K562 (cell line): ENCODE results near the gene CCDC27. TPM values are rescaled to one million over a fixed set of nuclear protein-coding genes. Genes with fewer than 3 reads are reported as not detected.
A peak's percentile ranks its signal among the peaks of the same experiment; 100 is the strongest.

Source experiments
- CBX8 ChIP-seq: fragments of 200-600 bp; sonication (generic); IDR thresholded peaks from 2 replicates; pipeline ENCODE4 v1.6.1; 2012; ENCODE audit warnings: borderline replicate concordance, mixed run types, low read depth, mild to moderate bottlenecking, moderate library complexity, mixed read lengths, low read length, control low read depth, inconsistent platforms; ENCODE audit not compliant: poor library complexity, severe bottlenecking; ENCODE audit errors: extremely low read depth
- DMBX1 ChIP-seq: fragments of 250-450 bp; sonication (Bioruptor Pico); IDR thresholded peaks from 2 replicates; pipeline ENCODE4 v1.8.0; 2022; ENCODE audit warnings: inconsistent platforms, mild to moderate bottlenecking, moderate library complexity, borderline replicate concordance
- FOXM1 ChIP-seq, 2 experiments: fragments of 450-650 bp in 1 of 2; sonication (generic) in 1 of 2; formaldehyde crosslinking in 1 of 2; IDR thresholded peaks; 2 replicates each; pipeline versions ENCODE4 v1.6.1 to v1.9.0; 2017 to 2022; ENCODE audit warnings: low read depth in 2 of 2, mild to moderate bottlenecking in 2 of 2, missing genetic modification reagents in 1 of 2, moderate library complexity in 1 of 2
- MAFG ChIP-seq: fragments of 450-650 bp; conservative IDR thresholded peaks from 2 replicates; pipeline ENCODE4 v1.6.1; 2016; ENCODE audit warnings: missing genetic modification characterization, missing compliant biosample characterization
- PHB ChIP-seq: fragments of 250-450 bp; sonication (Bioruptor Pico); IDR thresholded peaks from 2 replicates; pipeline ENCODE4 v1.5.0; 2021
- POLR2G ChIP-seq: fragments of 200-400 bp; formaldehyde crosslinking; IDR thresholded peaks from 2 replicates; pipeline ENCODE4 v1.6.1; 2017; ENCODE audit warnings: low read depth, mild to moderate bottlenecking, antibody characterized with exemption, low read length, moderate library complexity
- RBM25 ChIP-seq: fragments of 200-400 bp; formaldehyde crosslinking; IDR thresholded peaks from 2 replicates; pipeline ENCODE4 v1.6.1; 2018; ENCODE audit warnings: low read length, low read depth, moderate library complexity; ENCODE audit not compliant: severe bottlenecking
- SIN3B ChIP-seq: fragments of 450-650 bp; IDR thresholded peaks from 2 replicates; pipeline ENCODE4 v1.6.1; 2017; ENCODE audit warnings: low read depth, mild to moderate bottlenecking, moderate library complexity
- SNIP1 ChIP-seq: fragments of 450-650 bp; IDR thresholded peaks from 2 replicates; pipeline ENCODE4 v1.7.1; 2017; ENCODE audit warnings: low read depth, mild to moderate bottlenecking
- YBX1 ChIP-seq: fragments of 450-650 bp; IDR thresholded peaks from 2 replicates; pipeline ENCODE4 v1.7.1; 2016; ENCODE audit warnings: mild to moderate bottlenecking
- ZFP30 ChIP-seq: fragments of 250-450 bp; sonication (Bioruptor Pico); IDR thresholded peaks from 2 replicates; pipeline ENCODE4 v1.8.0; 2022; ENCODE audit warnings: moderate library complexity, mild to moderate bottlenecking, inconsistent platforms, borderline replicate concordance
- ZNF134 ChIP-seq: fragments of 250-450 bp; sonication (Bioruptor Pico); conservative IDR thresholded peaks from 2 replicates; pipeline ENCODE4 v1.4.0; 2020
- ZNF165 ChIP-seq: fragments of 250-450 bp; sonication (Bioruptor Pico); IDR thresholded peaks from 2 replicates; pipeline ENCODE4 v1.4.0; 2020; ENCODE audit warnings: borderline replicate concordance
- ZNF217 ChIP-seq: sonication (generic); formaldehyde crosslinking; IDR thresholded peaks from 2 replicates; pipeline ENCODE4 v1.8.0; 2022; ENCODE audit warnings: mild to moderate bottlenecking, missing genetic modification reagents
- polyA plus RNA-seq, 8 experiments: library from polyadenylated mRNA; depleted of rRNA in 4 of 8; stranded (reverse) in 5 of 8; unstranded in 3 of 8; fragments of >200 nt; fragmentation: Nextera tagmentation in 2 of 8; fragmentation: Illumina TruSeq in 1 of 8; extraction: Ambion mirVana in 2 of 8; extraction: Trizol in 1 of 8; gene quantifications; 2 replicates each; pipeline versions ENCODE4 v1.2.1 to v1.2.3, GENCODE V29; 2011 to 2014; ENCODE audit warnings: inconsistent platforms in 1 of 8, missing spikeins in 1 of 8
- total RNA-seq, 7 experiments: library from RNA; depleted of rRNA in 6 of 7; stranded (reverse); fragments of >200 nt in 6 of 7; fragmentation: Illumina TruSeq in 2 of 7; extraction: Trizol in 2 of 7; gene quantifications; 2 replicates each; pipeline versions ENCODE4 v1.2.1 to v1.2.3, GENCODE V29; 2011 to 2021; ENCODE audit warnings: low replicate concordance in 1 of 7
- TF ChIP-seq, protein P1 (sequence below): IDR thresholded peaks from 3 replicates; pipeline ENCODE4 v1.6.1; 2011; ENCODE audit warnings: borderline replicate concordance, mild to moderate bottlenecking, moderate library complexity; ENCODE audit not compliant: insufficient read length; ENCODE audit errors: extremely low read depth
- TF ChIP-seq, protein P2 (sequence below): fragments of 200-800 bp; sonication (Bioruptor generic); IDR thresholded peaks from 2 replicates; pipeline ENCODE4 v1.6.1; 2016; ENCODE audit warnings: missing genetic modification characterization, missing compliant biosample characterization
- TF ChIP-seq, protein P3 (sequence below): fragments of 450-650 bp; formaldehyde crosslinking; IDR thresholded peaks from 2 replicates; pipeline ENCODE4 v1.4.0; 2020; ENCODE audit warnings: mild to moderate bottlenecking, moderate library complexity

CCDC27 gene
- total and polyA plus RNA-seq, 9 of the 15 experiments (the other 6 are each of a cell fraction or from before 2014, with no cell fraction given), result 0.01 to 0.04 TPM; not detected in 7

DNA sequence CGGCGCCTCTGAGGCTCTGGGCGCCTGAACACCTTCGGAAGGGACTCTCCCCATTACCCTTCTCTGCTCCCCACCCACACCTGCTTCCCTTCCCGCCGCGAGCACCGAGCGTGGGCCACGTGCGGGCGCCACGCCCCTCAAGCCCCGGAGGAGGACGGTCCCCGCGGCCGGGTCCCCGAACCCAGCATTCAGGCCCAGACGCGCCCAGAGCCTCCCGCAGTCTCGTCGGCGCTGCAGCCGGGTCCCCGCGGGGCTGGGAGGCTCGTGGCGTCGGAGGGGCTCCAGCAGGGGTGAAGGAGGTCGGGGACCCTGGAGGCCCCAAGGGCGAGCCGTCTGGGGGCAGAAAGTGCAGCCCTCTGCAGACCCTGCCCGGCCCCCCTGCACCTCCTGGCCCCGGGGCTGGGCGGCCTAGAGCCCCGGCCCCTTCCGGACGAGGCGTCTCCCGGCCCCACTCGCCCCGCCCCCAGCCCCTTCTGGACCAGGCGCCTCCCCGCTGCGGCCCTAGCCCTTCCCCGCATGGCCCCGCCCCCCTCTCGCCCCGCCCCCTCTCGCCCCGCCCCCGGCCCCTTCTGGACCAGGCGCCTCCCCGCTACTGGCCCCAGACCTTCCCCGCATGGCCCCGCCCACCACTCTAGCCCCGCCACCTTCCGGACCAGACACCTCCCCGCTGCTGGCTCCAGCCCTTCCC is 19.9 kb downstream of the CCDC27 start (continued):
- TF ChIP-seq, protein P1, sequence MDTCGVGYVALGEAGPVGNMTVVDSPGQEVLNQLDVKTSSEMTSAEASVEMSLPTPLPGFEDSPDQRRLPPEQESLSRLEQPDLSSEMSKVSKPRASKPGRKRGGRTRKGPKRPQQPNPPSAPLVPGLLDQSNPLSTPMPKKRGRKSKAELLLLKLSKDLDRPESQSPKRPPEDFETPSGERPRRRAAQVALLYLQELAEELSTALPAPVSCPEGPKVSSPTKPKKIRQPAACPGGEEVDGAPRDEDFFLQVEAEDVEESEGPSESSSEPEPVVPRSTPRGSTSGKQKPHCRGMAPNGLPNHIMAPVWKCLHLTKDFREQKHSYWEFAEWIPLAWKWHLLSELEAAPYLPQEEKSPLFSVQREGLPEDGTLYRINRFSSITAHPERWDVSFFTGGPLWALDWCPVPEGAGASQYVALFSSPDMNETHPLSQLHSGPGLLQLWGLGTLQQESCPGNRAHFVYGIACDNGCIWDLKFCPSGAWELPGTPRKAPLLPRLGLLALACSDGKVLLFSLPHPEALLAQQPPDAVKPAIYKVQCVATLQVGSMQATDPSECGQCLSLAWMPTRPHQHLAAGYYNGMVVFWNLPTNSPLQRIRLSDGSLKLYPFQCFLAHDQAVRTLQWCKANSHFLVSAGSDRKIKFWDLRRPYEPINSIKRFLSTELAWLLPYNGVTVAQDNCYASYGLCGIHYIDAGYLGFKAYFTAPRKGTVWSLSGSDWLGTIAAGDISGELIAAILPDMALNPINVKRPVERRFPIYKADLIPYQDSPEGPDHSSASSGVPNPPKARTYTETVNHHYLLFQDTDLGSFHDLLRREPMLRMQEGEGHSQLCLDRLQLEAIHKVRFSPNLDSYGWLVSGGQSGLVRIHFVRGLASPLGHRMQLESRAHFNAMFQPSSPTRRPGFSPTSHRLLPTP, result no peak
- TF ChIP-seq FOXM1 (IDR thresholded peaks at IDR 0.05; ENCODE audit: low read depth) (no peak), FOXM1 (CRISPR knock-in tag; IDR thresholded peaks at IDR 0.05; ENCODE audit: low read depth) (0 out of 2 replicates have a peak, but pooled peaks have one; percentile 12), DMBX1 (no peak), ZNF165 (CRISPR knock-in tag) (no peak), ZFP30 (CRISPR knock-in tag) (no peak), YBX1 (no peak), MAFG (tag) (no peak), SIN3B (peak; percentile 64; the same call in 1 of the 2 replicates), ZNF134 (no peak), SNIP1 (no peak), RBM25 (no peak), CBX8 (no peak), ZNF217 (CRISPR knock-in tag) (peak; percentile 70; the same call in 1 of the 2 replicates), PHB (0 out of 2 replicates have a peak, but pooled peaks have one; percentile 31), POLR2G (peak; percentile 81)
- TF ChIP-seq, protein P2, sequence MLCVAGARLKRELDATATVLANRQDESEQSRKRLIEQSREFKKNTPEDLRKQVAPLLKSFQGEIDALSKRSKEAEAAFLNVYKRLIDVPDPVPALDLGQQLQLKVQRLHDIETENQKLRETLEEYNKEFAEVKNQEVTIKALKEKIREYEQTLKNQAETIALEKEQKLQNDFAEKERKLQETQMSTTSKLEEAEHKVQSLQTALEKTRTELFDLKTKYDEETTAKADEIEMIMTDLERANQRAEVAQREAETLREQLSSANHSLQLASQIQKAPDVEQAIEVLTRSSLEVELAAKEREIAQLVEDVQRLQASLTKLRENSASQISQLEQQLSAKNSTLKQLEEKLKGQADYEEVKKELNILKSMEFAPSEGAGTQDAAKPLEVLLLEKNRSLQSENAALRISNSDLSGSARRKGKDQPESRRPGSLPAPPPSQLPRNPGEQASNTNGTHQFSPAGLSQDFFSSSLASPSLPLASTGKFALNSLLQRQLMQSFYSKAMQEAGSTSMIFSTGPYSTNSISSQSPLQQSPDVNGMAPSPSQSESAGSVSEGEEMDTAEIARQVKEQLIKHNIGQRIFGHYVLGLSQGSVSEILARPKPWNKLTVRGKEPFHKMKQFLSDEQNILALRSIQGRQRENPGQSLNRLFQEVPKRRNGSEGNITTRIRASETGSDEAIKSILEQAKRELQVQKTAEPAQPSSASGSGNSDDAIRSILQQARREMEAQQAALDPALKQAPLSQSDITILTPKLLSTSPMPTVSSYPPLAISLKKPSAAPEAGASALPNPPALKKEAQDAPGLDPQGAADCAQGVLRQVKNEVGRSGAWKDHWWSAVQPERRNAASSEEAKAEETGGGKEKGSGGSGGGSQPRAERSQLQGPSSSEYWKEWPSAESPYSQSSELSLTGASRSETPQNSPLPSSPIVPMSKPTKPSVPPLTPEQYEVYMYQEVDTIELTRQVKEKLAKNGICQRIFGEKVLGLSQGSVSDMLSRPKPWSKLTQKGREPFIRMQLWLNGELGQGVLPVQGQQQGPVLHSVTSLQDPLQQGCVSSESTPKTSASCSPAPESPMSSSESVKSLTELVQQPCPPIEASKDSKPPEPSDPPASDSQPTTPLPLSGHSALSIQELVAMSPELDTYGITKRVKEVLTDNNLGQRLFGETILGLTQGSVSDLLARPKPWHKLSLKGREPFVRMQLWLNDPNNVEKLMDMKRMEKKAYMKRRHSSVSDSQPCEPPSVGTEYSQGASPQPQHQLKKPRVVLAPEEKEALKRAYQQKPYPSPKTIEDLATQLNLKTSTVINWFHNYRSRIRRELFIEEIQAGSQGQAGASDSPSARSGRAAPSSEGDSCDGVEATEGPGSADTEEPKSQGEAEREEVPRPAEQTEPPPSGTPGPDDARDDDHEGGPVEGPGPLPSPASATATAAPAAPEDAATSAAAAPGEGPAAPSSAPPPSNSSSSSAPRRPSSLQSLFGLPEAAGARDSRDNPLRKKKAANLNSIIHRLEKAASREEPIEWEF, result no peak
- TF ChIP-seq, protein P3, sequence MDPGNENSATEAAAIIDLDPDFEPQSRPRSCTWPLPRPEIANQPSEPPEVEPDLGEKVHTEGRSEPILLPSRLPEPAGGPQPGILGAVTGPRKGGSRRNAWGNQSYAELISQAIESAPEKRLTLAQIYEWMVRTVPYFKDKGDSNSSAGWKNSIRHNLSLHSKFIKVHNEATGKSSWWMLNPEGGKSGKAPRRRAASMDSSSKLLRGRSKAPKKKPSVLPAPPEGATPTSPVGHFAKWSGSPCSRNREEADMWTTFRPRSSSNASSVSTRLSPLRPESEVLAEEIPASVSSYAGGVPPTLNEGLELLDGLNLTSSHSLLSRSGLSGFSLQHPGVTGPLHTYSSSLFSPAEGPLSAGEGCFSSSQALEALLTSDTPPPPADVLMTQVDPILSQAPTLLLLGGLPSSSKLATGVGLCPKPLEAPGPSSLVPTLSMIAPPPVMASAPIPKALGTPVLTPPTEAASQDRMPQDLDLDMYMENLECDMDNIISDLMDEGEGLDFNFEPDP (CRISPR knock-in tag), result no peak
